HG02678 (cell line): ENCODE data around the gene GRID1.

ENCODE experiments used
- ATAC-seq: cut with Tn5 transposase; IDR thresholded peaks from one replicate; pipeline ENCODE4 v1.9.1; 2021; ENCODE audit warnings: mild to moderate bottlenecking, moderate library complexity; ENCODE audit not compliant: unreplicated experiment

Gene GRID1

GRCh38 chr10:86073199-86073977 is 293.2 kb downstream of the GRID1 start:
- ATAC-seq: no peak

GRCh38 chr10:86072413-86072812 is 294.2 kb downstream of the GRID1 start:
- no peak for ATAC-seq

- no peak for ATAC-seq
Measured at GRCh38 chr10:86071758-86072157, 294.8 kb downstream of the GRID1 start.

GRCh38 chr10:86071145-86071544 is 295.4 kb downstream of the GRID1 start:
- no peak for ATAC-seq

GRCh38 chr10:86070278-86070677 is 296.3 kb downstream of the GRID1 start:
- ATAC-seq: no peak

GRCh38 chr10:86068231-86069054 is 298.2 kb downstream of the GRID1 start:
- no peak for ATAC-seq

- no peak for ATAC-seq
Measured at GRCh38 chr10:86067436-86068050, 299.1 kb downstream of the GRID1 start.

- ATAC-seq: no peak
Measured at GRCh38 chr10:86066696-86067095, 299.9 kb downstream of the GRID1 start.

GRCh38 chr10:86065711-86066251 is 300.8 kb downstream of the GRID1 start:
- no peak for ATAC-seq

- no peak for ATAC-seq
Measured at GRCh38 chr10:86064931-86065662, 301.5 kb downstream of the GRID1 start.

- no peak for ATAC-seq
Measured at GRCh38 chr10:86064219-86064618, 302.4 kb downstream of the GRID1 start.

- ATAC-seq: no peak
Measured at GRCh38 chr10:86063341-86063740, 303.3 kb downstream of the GRID1 start.

GRCh38 chr10:86062647-86063145 is 303.9 kb downstream of the GRID1 start:
- ATAC-seq: no peak

GRCh38 chr10:86062198-86062550 is 304.4 kb downstream of the GRID1 start:
- no peak for ATAC-seq

- no peak for ATAC-seq
Measured at GRCh38 chr10:86061278-86062197, 305.1 kb downstream of the GRID1 start.

GRCh38 chr10:86060386-86061277 is 306.0 kb downstream of the GRID1 start:
- no peak for ATAC-seq

- ATAC-seq: no peak
Measured at GRCh38 chr10:86059892-86060291, 306.7 kb downstream of the GRID1 start.

- no peak for ATAC-seq
Measured at GRCh38 chr10:86058964-86059363, 307.6 kb downstream of the GRID1 start.

- no peak for ATAC-seq
Measured at GRCh38 chr10:86057708-86058107, 308.9 kb downstream of the GRID1 start.
